Measurements from ENCODE around the gene CCDC85C.
A peak's percentile ranks its signal among the peaks of the same experiment; 100 is the strongest.

CCDC85C gene

DNA sequence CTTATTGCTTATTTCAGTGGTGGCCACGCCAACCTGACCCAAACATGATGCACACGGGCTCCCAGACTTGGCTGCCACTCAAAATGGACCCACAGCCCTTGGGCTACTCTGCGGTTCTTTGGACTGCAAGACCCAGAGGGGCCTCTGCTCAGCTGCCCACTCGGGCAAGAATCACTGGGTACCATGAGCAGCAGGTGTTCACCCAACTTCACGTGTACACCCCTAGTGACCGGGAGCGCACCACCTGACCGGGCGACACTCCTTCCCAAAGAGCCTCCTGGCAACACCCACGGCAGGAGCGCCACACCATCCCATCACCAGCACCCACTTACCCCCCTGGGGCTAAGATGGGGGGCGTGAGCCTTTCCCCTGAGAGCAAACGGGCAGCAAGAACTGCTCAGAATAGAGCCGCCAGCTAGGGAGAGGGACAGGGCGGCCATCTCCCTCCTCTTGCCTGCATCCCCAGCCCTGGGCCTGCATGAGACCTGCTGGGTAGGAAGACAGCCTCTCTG is 90.8 kb downstream of the CCDC85C start:
- no peaks in the 10 kb centered on the region for H3K9me3 Mint-ChIP-seq

DNA sequence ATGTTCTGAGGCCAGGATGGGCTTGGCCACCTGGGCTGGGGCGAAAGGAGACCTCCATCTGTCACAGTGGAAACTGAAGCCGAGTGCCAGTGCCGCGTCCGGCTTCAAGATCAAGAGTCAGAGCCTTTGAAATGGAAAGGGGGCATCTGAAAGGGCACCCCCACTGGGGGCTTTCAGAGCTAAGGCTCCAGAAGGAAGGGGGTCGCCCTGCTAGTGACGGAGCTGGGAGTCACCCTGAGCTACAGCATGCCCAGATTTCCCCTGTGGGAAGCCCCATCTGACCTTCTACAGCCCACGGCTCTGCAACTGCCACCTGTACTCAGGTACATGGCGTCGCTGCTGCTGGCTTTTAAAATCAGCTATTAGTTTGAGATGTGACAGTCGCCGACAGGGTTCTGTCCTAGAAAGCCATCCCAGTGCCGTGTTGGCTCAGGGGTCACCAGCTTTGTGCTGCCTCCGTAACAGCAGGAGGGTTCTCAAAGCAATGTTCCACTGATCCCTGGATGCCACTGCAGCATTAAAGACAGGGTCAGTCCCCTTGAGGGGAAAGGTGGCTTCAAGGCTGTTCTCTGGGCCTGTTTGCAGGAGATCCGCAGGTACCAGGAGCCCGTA is 91.3 kb downstream of the CCDC85C start:
- Mint-ChIP-seq H3K36me3 (ENCODE audit: low read depth) (peaks cover 52% of the 10 kb centered on the region), H3K4me3 (no peak overlapping the region), H3K9me3 (no peaks in the 10 kb centered on the region), H3K4me1 (ENCODE audit: low read depth) (no peaks in the 10 kb centered on the region), H3K27ac (no peak overlapping the region), H3K27me3 (no peaks in the 10 kb centered on the region)
- peak; percentile 21 for DNase-seq

More for the DNA sequence above, 90.8 kb downstream of the CCDC85C start:
- H3K36me3 Mint-ChIP-seq (ENCODE audit: low read depth): peaks cover 47% of the 10 kb centered on the region
- no peaks in the 10 kb centered on the region for H3K4me1 Mint-ChIP-seq (ENCODE audit: low read depth)
- no peak overlapping the region for H3K4me3 Mint-ChIP-seq
- no peaks in the 10 kb centered on the region for H3K27me3 Mint-ChIP-seq
- H3K27ac Mint-ChIP-seq: no peak overlapping the region
- DNase-seq: peak; percentile 28

DNA sequence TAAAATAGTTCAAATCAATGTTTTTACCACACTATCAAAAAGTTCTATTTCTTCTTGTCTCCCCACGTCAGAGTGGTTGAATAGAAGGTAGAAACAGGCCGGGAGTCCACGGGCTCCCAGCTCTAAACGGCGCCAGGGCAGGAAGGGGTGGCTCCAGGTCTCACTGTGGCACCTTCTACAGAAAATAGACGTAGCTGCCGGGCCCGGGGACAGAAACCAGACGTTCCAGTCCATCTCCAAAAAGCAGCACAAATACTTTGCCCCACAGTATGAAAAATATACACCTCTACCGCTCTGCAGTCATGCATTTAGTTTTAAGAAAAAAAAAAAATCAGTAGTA is 91.9 kb downstream of the CCDC85C start:
- Mint-ChIP-seq H3K36me3 (ENCODE audit: low read depth) (peaks cover 58% of the 10 kb centered on the region), H3K27ac (no peak overlapping the region), H3K4me1 (ENCODE audit: low read depth) (no peaks in the 10 kb centered on the region)

DNA sequence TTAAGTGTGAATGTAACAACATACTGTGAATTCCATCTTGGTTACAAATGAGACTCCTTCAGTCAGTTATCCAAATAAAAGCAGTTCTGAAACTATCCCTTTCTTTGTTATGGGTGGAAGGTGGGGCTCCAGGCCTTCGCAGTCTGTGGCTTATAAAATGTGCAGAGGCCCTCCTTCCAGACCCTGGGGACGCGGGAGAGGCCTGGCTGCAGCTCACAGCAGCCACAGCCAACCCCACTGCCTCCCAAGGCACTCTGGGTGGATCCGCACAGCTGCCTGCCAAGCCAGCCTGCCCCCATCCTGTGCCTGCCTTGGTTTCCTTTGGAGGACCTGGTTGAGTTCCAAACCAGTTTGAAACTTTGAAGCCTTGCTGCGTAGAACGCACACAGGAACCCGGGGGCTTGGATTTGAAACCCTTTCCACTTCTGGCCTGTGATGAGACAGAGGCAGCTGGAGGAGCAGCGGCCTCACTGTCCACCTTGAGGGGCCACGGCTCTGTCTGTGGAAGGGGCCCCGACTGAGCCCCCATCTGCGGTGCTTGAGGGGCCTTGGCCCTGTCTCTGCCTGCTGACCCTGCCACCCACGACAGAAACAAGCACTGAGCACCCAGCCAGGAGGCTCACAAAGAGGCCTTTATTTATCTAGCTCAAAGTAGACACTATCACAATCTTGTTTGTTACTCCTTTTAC is 92.4 kb downstream of the CCDC85C start:
- Mint-ChIP-seq H3K27ac (no peak overlapping the region), H3K27me3 (no peaks in the 10 kb centered on the region), H3K4me3 (no peak overlapping the region), H3K4me1 (ENCODE audit: low read depth) (no peaks in the 10 kb centered on the region), H3K9me3 (no peaks in the 10 kb centered on the region), H3K36me3 (ENCODE audit: low read depth) (peaks cover 63% of the 10 kb centered on the region)
- no peak for DNase-seq

More for the DNA sequence above, 91.9 kb downstream of the CCDC85C start:
- Mint-ChIP-seq H3K27me3 (no peaks in the 10 kb centered on the region), H3K4me3 (no peak overlapping the region), H3K9me3 (no peaks in the 10 kb centered on the region)
- DNase-seq: no peak

DNA sequence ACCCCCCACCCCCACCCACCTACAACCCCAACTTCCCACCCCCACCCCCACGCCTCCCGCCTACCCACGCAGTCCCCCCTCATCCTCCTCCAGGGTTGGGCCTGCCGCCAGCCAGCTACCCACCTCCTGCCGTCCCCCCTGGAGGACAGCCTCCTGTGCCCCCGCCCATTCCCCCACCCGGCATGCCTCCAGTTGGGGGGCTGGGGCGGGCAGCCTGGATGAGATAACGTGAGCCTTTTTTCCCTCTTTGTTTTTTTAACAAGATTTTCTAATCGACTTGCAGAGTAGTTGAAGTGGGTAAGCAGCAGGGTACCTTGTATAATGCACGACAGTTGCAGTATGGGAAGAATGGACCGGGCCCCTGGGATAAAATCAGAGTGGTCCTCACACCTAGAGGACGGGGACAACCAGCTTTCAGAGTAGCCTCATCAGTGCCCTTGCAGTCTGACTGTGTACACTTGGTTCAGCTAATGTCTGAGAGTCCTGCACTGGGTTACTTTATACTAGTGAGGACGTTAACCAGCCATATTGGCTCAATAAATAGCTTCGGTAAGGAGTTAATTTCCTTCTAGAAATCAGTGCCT is 93.4 kb downstream of the CCDC85C start:
- H3K9me3 Mint-ChIP-seq: no peaks in the 10 kb centered on the region
- H3K27me3 Mint-ChIP-seq: no peaks in the 10 kb centered on the region
- no peak for DNase-seq
- peaks cover 73% of the 10 kb centered on the region for H3K36me3 Mint-ChIP-seq (ENCODE audit: low read depth)
- H3K4me3 Mint-ChIP-seq: no peak overlapping the region
- H3K4me1 Mint-ChIP-seq (ENCODE audit: low read depth): no peaks in the 10 kb centered on the region
- H3K27ac Mint-ChIP-seq: no peak overlapping the region

DNA sequence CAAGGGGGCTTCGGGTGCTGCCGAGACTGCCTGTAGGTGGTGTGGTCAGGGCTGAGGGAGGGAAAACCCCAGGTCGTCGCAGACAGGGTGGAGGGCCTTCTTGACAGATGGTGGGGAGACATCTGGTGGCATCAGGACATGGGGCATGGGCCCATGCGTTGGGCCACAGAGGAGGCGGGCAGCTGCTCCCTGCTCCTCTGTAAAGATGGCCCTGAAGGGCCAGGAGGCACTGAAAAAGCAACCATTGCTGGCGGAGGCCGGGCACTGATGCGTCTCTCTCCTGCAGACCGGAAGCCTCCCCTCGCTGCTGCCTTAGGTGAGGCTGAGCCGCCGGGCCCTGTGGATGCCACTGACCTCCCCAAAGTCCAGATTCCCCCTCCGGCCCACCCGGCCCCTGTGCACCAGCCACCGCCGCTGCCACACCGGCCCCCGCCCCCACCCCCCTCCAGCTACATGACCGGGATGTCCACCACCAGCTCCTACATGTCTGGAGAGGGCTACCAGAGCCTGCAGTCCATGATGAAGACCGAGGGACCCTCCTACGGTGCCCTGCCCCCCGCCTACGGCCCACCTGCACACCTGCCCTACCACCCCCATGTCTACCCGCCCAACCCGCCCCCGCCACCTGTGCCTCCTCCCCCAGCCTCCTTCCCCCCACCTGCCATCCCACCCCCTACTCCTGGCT is 94.0 kb downstream of the CCDC85C start:
- Mint-ChIP-seq H3K4me1 (ENCODE audit: low read depth) (no peaks in the 10 kb centered on the region), H3K36me3 (ENCODE audit: low read depth) (peaks cover 79% of the 10 kb centered on the region), H3K4me3 (no peak overlapping the region), H3K27me3 (no peaks in the 10 kb centered on the region), H3K9me3 (no peaks in the 10 kb centered on the region), H3K27ac (peak overlapping the region; percentile 11)
- DNase-seq: no peak

DNA sequence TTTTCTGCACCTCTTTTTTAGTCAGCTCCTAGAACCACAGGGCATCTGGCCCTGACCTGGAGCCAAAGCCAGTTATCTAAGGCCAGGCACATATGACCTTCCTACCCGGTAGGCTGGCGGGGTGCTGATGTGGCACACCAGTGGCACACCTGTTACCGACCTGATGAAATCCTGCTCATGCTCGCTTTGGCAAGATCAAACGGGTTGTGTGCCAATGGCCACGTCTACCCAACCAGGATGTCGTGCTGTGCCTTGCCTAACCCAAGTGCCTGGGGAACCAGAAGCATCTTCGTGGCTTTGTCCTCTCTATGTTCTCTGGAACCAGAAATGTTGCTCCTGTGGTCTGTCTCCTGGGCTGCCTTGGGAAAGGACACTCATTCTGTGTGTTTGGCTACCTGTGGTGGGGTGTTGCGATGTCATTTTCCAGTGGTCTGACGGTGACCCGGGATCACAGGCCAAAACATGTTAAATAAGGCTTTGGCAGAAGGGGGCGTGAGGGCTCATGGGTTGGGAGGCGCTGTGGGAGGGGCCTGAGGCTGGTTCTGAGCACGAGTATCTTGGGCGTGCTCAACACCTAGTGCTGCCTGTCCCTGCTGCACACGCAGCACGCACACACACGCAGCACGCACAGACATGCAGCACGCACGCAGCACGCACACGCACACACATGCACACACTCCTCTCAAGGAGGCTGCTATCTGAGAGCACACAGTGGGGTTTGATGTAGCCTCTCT is 94.9 kb downstream of the CCDC85C start:
- DNase-seq: peak; percentile 22
- H3K4me1 Mint-ChIP-seq (ENCODE audit: low read depth): no peaks in the 10 kb centered on the region
- no peak overlapping the region for H3K4me3 Mint-ChIP-seq
- peaks cover 87% of the 10 kb centered on the region for H3K36me3 Mint-ChIP-seq (ENCODE audit: low read depth)
- peak overlapping the region; percentile 41 for H3K27ac Mint-ChIP-seq
- no peaks in the 10 kb centered on the region for H3K9me3 Mint-ChIP-seq
- no peaks in the 10 kb centered on the region for H3K27me3 Mint-ChIP-seq

DNA sequence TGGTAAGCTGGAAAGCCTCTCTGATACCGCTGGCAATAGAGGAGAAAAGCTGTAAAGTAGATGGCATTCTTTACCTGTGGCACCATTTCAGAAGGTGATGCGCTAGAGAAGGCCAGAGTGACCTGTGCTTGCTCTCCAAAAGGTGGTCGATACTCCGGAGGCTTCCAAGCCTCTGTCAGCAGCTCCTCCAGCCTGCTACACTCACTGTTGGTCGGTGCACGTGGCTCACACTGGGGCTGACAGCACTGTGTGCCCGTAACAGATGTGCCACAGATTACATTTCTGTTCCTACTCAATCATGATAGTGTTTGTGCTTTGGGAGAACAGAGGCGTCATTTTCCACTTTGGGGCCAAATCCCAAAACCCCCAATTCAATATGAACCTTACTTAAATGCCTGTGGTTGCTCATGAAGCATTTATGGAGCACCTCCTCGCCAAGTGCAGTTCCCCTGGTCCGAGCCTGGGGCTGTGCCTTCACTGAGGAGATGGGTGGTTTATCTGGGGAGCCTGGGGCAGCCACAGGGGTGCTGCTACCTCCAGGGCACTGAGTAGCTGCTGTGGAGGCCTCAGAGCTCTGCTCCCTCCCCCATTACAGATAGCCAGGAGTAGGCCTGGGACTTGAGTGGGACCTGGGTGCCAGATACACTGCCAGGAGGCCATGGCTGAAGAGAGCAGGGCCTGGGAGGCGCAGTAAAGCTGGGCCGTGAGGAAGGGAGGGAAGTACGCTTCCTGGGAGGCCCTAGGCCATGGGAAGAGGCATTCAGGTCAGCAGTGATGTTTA is 96.0 kb downstream of the CCDC85C start:
- peaks cover 89% of the 10 kb centered on the region for H3K36me3 Mint-ChIP-seq (ENCODE audit: low read depth)
- no peaks in the 10 kb centered on the region for H3K27me3 Mint-ChIP-seq
- no peak overlapping the region for H3K4me3 Mint-ChIP-seq
- DNase-seq: no peak
- peak overlapping the region; percentile 41 for H3K27ac Mint-ChIP-seq
- H3K9me3 Mint-ChIP-seq: no peaks in the 10 kb centered on the region
- H3K4me1 Mint-ChIP-seq (ENCODE audit: low read depth): peaks cover 5% of the 10 kb centered on the region

DNA sequence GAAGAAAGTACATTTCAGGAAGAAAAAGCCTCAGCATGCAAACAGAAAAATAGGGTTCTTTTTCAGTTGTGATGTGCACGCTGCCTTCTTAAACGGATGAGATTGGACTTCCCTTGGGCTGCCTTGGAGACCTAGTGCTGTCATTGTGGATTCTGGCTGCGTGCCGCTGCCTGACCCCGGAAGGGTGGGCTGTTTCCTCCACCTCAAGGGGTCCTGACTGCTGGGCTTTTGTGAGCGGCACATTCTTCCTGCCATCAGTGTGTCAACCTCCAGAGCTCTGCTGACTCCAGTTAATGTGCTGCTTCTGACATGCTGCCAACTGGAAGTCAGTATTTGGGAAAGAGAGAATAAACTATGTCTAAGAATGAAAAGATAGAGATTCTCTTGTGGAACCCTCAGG is 97.7 kb downstream of the CCDC85C start:
- peaks cover 5% of the 10 kb centered on the region for H3K4me1 Mint-ChIP-seq (ENCODE audit: low read depth)
- no peak overlapping the region for H3K4me3 Mint-ChIP-seq
- no peak for DNase-seq
- H3K27me3 Mint-ChIP-seq: no peaks in the 10 kb centered on the region
- H3K9me3 Mint-ChIP-seq: no peaks in the 10 kb centered on the region
- peaks cover 93% of the 10 kb centered on the region for H3K36me3 Mint-ChIP-seq (ENCODE audit: low read depth)
- peak overlapping the region; percentile 48 for H3K27ac Mint-ChIP-seq

DNA sequence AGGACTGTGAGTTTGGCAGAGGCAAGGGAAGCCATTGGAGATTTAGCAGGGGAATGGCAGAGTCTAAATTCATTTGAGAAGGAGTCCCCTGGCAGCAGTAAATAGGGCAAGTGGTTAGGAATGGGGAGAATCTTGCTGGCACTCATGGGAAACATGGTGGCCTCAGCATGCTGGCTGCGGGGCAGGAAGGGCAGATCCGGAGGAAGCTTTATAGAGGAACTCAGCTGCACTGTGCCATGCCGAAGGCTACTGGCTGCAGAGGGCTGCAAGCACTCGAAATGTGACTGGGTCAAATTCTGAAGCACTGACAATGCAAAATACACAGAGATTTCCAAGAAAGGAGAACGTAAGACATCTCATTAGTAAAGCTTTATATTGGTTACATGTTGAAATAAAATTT is 98.9 kb downstream of the CCDC85C start:
- DNase-seq: no peak
- H3K9me3 Mint-ChIP-seq: no peaks in the 10 kb centered on the region
- H3K27me3 Mint-ChIP-seq: no peaks in the 10 kb centered on the region
- peaks cover 98% of the 10 kb centered on the region for H3K36me3 Mint-ChIP-seq (ENCODE audit: low read depth)
- H3K4me3 Mint-ChIP-seq: no peak overlapping the region
- H3K27ac Mint-ChIP-seq: peak overlapping the region; percentile 12
- H3K4me1 Mint-ChIP-seq (ENCODE audit: low read depth): peaks cover 5% of the 10 kb centered on the region

DNA sequence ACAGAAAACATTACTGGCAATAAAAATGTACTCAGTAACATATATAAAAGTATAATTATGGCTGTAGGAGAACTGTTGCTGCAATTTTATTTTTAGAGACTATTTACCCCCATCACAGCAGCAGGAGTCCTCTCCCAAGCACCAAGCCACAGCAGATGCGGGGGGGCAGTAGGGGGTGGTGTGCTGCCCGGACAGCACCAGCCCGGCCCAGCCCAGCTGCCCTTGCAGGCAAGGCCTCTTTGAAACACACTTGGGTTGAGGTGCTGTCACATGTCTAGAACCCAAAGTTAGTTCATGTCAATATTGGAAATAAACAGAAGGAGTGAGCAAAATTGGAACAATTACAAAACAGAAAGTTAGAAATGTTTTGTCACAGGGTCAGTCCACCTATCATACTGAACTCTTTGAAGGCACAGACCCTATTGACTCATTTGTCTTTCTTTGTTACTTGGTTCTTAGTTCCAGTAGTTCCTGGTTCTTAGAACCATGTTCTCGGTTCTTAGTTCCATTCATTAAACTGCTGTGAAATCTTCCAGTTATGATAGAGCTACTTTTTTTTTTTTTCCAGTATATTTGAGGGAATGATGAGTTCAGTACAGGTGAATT is 100.1 kb downstream of the CCDC85C start:
- Mint-ChIP-seq H3K9me3 (no peaks in the 10 kb centered on the region), H3K4me3 (no peak overlapping the region), H3K4me1 (ENCODE audit: low read depth) (peaks cover 5% of the 10 kb centered on the region), H3K27ac (peak overlapping the region; percentile 77), H3K36me3 (ENCODE audit: low read depth) (peaks cover 97% of the 10 kb centered on the region), H3K27me3 (no peaks in the 10 kb centered on the region)
- no peak for DNase-seq

DNA sequence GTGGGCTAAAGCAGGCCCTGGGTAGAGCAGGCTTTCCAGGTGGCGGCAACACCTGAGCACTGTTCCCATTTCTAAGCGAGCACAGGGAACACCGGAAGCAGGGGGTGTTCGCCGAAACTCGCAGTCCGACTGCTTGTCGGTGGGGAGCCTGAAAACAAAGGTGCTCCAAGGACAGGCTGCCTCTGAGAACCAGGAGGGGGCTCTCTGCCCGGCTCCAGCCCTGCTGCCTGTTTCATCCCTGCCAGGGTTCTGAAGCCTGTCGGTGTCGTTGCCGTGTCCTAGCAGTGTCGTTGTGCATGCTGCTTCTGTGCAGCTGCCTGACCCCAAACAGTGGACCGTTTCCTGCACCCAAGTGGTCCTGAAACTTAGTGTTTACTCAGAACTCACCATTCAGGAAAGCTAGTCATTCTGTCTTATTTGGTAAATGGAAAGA is 101.0 kb downstream of the CCDC85C start:
- H3K9me3 Mint-ChIP-seq: no peaks in the 10 kb centered on the region
- peaks cover 5% of the 10 kb centered on the region for H3K4me1 Mint-ChIP-seq (ENCODE audit: low read depth)
- no peak for DNase-seq
- H3K27ac Mint-ChIP-seq: peak overlapping the region; percentile 34
- H3K36me3 Mint-ChIP-seq (ENCODE audit: low read depth): peaks cover 97% of the 10 kb centered on the region
- no peaks in the 10 kb centered on the region for H3K27me3 Mint-ChIP-seq
- no peak overlapping the region for H3K4me3 Mint-ChIP-seq

DNA sequence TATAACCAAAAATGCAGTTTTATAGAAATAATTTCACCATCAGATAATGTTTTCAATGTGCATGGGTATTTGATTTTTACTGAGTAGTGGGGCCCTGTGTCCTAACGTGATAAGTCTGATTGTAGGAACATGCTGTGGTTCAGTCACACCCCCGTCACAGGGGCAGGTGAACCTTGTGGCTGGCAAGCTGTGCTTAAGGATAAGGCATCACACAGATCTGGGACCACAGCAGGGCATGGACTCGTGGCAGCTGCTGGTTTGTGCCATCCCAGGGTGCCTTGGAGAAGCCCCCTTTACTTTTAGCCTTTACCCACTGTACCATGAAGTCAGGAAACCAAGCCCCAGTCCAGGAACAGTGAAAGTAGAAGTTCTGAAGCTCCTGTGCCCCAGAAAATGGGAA is 106.1 kb downstream of the CCDC85C start:
- H3K4me1 Mint-ChIP-seq (ENCODE audit: low read depth): no peaks in the 10 kb centered on the region
- DNase-seq: no peak
- H3K4me3 Mint-ChIP-seq: no peak overlapping the region
- H3K27me3 Mint-ChIP-seq: no peaks in the 10 kb centered on the region
- no peaks in the 10 kb centered on the region for H3K9me3 Mint-ChIP-seq
- H3K36me3 Mint-ChIP-seq (ENCODE audit: low read depth): peaks cover 94% of the 10 kb centered on the region
- H3K27ac Mint-ChIP-seq: peak overlapping the region; percentile 35
